NB4 (cell line): ENCODE data around the gene AIG1.
A peak's percentile ranks its signal among the peaks of the same experiment; 100 is the strongest.
"Not testable (repeated sequence)": the region's sequence is repeated elsewhere in the genome, so short reads cannot be mapped to it uniquely, and the experiment has no call there.

Source experiments
- DNase-seq: peaks from one replicate; pipeline ENCODE4 v3.0.0; 2010; ENCODE audit warnings: low read depth
- H3K4me3 ChIP-seq: one replicate; pipeline ENCODE4 v1.5.1; 2011; ENCODE audit warnings: mild to moderate bottlenecking, low read depth, low read length, moderate library complexity
- MAX ChIP-seq: IDR thresholded peaks from 2 replicates; pipeline ENCODE4 v1.6.1; 2011; ENCODE audit warnings: low read depth, low read length
- MYC ChIP-seq: IDR thresholded peaks from 2 replicates; pipeline ENCODE4 v1.6.1; 2011; ENCODE audit warnings: low read depth, low read length
- POLR2A ChIP-seq: IDR thresholded peaks from 2 replicates; pipeline ENCODE4 v1.6.1; 2011; ENCODE audit warnings: mild to moderate bottlenecking; ENCODE audit not compliant: insufficient read length; ENCODE audit errors: extremely low read depth
- TF ChIP-seq, protein P1 (sequence below): IDR thresholded peaks from one replicate; pipeline ENCODE4 v1.5.1; 2012; ENCODE audit warnings: low read depth, low read length

Gene AIG1

GRCh38 chr6:143037470-143037869, 23.2 kb upstream of the AIG1 start:
- TF ChIP-seq MAX (no peak), POLR2A (no peak), MYC (no peak)
- TF ChIP-seq, protein P1, sequence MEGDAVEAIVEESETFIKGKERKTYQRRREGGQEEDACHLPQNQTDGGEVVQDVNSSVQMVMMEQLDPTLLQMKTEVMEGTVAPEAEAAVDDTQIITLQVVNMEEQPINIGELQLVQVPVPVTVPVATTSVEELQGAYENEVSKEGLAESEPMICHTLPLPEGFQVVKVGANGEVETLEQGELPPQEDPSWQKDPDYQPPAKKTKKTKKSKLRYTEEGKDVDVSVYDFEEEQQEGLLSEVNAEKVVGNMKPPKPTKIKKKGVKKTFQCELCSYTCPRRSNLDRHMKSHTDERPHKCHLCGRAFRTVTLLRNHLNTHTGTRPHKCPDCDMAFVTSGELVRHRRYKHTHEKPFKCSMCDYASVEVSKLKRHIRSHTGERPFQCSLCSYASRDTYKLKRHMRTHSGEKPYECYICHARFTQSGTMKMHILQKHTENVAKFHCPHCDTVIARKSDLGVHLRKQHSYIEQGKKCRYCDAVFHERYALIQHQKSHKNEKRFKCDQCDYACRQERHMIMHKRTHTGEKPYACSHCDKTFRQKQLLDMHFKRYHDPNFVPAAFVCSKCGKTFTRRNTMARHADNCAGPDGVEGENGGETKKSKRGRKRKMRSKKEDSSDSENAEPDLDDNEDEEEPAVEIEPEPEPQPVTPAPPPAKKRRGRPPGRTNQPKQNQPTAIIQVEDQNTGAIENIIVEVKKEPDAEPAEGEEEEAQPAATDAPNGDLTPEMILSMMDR = no peak
- DNase-seq = peak; percentile 41
- no peak overlapping the region for H3K4me3 ChIP-seq

- TF ChIP-seq MAX = no peak
- DNase-seq = no peak
- no peak overlapping the region for H3K4me3 ChIP-seq
These were observed 21.9 kb upstream of the AIG1 start for GRCh38 chr6:143038833-143039232.

GRCh38 chr6:143039548-143039947, 21.1 kb upstream of the AIG1 start:
- DNase-seq = no peak
- H3K4me3 ChIP-seq = no peak overlapping the region

DNA sequence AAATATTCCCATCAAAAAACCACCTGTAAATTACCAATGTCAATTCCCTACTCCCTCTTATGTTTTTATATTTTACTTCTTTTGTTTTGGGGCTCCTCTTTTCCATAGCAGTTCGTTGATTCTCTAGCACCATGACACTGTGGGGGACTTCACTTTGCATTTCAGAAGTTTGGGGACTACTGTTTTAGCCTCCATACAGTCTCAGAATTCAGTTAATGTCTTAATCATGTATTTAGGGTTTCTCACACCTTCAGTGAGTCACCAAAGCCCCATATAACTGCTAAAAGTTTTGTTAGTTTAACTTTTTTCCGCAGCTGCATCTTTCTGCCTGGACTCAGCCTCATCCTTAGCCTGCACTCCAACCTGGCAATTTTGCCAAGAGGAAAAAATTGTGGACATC, 20.7 kb upstream of the AIG1 start:
- TF ChIP-seq, protein P1 = no peak
- no peak for TF ChIP-seq MAX
- no peak for TF ChIP-seq POLR2A
- TF ChIP-seq MYC = no peak
- DNase-seq = no peak
- H3K4me3 ChIP-seq = no peak overlapping the region

More at GRCh38 chr6:143039548-143039947, 21.1 kb upstream of the AIG1 start:
- TF ChIP-seq MYC (no peak), POLR2A (no peak), MAX (no peak)
- TF ChIP-seq, protein P1 = no peak

- DNase-seq, H3K4me3 ChIP-seq: not testable (repeated sequence)
These were observed 16.3 kb upstream of the AIG1 start for GRCh38 chr6:143044345-143044744.

GRCh38 chr6:143049611-143050010, 11.1 kb upstream of the AIG1 start:
- no peak for DNase-seq

More at GRCh38 chr6:143049611-143050010, 11.1 kb upstream of the AIG1 start:
- TF ChIP-seq MYC (no peak), POLR2A (no peak), MAX (no peak)
- TF ChIP-seq, protein P1 = no peak
- no peak overlapping the region for H3K4me3 ChIP-seq
